HG02623 (cell line): ENCODE results near the gene ZDHHC12.

Experiments
- ATAC-seq: cut with Tn5 transposase; IDR thresholded peaks from one replicate; pipeline ENCODE4 v1.9.1; 2021; ENCODE audit warnings: moderate library complexity; ENCODE audit not compliant: unreplicated experiment

ZDHHC12 gene

GRCh38 chr9:128688501-128689292 is 35.2 kb downstream of the ZDHHC12 start, which contains the start of gene SET:
TSS of gene SET (plus strand) at chr9:128689222. CDS start at chr9:128689583, 361 bp downstream.
- ATAC-seq = peak; percentile 70

DNA sequence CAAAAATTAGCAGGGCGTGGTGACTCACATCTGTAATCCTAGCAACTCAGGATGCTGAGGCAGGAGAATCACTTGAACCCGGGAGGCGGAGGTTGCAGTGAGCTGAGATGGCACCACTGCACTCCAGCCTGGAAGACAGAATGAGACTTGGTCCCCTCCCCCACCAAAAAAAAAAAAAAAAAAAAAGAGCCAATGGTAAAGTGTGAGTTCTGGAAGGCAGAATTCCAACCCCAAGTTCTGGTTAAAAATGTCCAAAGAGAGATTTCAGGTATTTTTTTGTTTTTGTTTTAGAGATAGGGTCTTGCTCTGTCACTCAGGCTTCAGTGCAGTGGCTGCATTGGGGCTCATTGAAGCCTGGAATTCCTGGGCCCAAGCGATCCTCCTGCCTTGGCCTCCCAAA is 36.5 kb downstream of the ZDHHC12 start:
- no peak for ATAC-seq

- no peak for ATAC-seq
Observed at GRCh38 chr9:128685636-128686489, 38.1 kb downstream of the ZDHHC12 start.

DNA sequence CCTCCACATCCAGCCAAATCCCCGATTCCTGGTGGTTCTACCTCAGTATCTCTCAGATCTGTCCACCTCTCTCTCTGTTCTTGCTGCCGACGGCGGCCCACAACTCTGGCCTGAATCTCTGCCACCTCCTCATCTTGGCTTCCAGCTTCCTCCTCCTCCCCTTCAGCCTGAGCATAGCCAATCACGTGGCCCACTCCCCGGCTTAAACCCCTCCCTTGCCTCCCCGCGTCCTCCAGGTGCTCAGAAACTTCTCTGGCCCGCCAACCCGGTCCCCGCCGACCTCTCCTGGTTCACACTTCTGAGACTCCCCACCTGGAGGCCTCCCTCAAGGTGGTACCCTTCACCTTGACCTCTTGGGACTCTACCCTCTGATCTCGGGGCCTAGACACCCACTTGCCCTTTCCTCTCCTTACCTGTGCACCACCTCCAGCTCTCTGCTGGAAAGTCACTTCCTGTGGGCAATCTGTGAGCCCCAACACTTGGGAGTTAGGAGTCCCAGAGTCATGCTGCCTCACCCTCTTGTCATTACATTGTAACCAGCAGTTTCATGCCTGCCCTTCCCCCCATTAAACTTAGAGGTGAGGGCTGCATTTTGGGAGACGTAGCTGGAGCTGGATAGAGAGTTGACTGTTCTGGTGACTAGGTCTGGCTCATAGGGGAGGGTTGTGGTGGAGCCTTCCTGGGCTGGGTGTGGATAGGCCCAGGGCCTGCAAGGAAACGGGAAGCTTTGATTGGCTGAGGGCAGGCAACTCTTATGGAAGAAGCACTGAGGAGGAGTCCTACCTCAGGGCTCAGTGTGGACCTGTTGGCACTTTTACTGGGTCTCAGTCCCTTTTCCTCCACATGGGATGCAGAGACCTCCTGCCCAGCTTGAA is 39.4 kb downstream of the ZDHHC12 start:
- no peak for ATAC-seq

GRCh38 chr9:128684065-128684324 is 39.9 kb downstream of the ZDHHC12 start:
- no peak for ATAC-seq

DNA sequence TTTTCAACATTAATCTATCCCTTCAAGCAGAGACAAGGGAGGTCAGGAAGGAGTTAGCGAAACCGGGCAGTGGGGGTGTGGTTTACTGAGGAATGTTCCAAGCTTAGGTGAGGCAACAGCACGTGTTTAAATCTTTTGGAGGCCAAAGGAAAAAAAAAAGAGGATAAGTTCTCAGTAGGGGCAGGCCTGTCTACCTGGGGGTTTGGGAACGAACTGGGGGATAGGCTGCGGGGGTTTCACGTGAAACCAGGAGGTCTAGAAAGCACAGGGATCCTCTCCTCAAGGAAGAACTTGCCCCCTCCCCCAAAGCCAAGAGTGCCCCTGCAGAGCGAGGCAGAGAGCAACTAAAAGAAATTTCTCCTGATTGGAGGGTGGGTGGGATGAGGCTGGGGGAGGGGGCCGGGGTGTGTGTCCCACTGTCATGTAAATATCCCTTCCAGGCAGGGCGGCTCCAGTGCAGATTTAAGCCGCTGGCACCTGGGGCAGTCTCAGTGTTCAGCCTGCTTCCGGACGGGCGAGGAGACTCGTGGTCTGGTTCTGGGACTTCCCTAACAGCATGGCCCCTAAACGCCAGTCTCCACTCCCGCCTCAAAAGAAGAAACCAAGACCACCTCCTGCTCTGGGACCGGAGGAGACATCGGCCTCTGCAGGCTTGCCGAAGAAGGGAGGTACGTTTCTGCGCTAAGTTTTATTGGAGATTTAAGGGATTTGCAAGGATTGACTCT is 40.4 kb downstream of the ZDHHC12 start:
- ATAC-seq = no peak

DNA sequence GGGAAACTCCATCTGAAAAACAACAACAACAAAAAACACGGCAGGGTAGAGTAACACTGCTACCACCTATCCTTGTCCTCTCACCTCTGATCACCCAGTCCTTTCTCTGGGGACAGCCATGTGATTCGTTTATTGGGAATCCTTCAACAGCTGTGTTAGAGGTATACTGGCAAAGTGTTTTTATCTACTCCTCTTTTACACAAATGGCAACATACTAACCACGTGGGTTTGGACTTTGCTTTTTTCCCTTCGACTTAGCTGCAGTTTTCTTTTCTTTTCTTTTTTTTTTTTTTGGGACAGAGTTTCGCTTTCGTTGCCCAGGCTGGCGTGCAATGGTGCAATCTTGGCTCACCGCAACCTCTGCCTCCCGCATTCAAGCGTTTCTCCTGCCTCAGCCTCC is 46.1 kb downstream of the ZDHHC12 start:
- ATAC-seq = no peak

DNA sequence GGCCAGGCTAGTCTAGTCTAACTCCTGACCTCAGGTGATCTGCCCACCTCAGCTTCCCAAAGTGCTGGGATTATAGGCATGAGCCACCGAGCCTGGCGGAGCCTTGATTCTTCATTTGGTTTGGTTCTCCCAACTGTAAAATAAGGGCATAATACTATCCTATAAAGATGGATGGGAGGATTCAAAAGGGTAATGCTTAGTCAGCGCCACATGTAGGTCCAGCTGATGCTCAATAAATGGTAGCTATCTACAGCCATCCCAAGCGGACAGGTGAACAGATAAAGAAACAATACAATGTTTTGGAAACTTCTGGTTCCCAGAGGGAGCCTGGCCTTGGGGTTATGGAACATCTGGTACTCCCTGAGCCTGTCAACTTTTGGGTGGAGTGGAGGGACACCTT is 48.5 kb downstream of the ZDHHC12 start:
- ATAC-seq = no peak
